Measurements from ENCODE around the gene PIEZO2. TPM values are rescaled to one million over a fixed set of nuclear protein-coding genes. Genes with fewer than 3 reads are reported as not detected.
"Not testable (repeated sequence)": the region's sequence is repeated elsewhere in the genome, so short reads cannot be mapped to it uniquely, and the experiment has no call there.

Gene PIEZO2
- total RNA-seq, 4 donors from 2014 or later, result 2.4 to 5.2 (median 3.3) TPM

- H3K36me3 ChIP-seq; H3K9me3 ChIP-seq; H3K4me1 ChIP-seq; DNase-seq (ENCODE audit: extremely low spot score); H3K27ac ChIP-seq (replicated peaks in 1 of 4); H3K4me3 ChIP-seq; H3K27me3 ChIP-seq; intact Hi-C loops (cut with DNase I): not testable (repeated sequence)
- WGBS, result 57% methylated on average over 4 of the region's 4 CpGs
These were observed 525.8 kb downstream of the PIEZO2 start for GRCh38 chr18:10623606-10624005.

- H3K27me3 ChIP-seq; H3K9me3 ChIP-seq; H3K36me3 ChIP-seq; intact Hi-C loops (cut with DNase I); H3K4me3 ChIP-seq; H3K4me1 ChIP-seq; DNase-seq (ENCODE audit: extremely low spot score); H3K27ac ChIP-seq (replicated peaks in 1 of 4): not testable (repeated sequence)
- 72% methylated on average over 2 of the region's 2 CpGs for WGBS
These were observed 526.4 kb downstream of the PIEZO2 start for GRCh38 chr18:10622982-10623381.

- DNase-seq (ENCODE audit: extremely low spot score); intact Hi-C loops (cut with DNase I); H3K27ac ChIP-seq (replicated peaks in 1 of 4); H3K4me3 ChIP-seq; H3K36me3 ChIP-seq; H3K27me3 ChIP-seq; H3K9me3 ChIP-seq; H3K4me1 ChIP-seq: not testable (repeated sequence)
- 64% methylated on average over 1 of the region's 2 CpGs for WGBS
These were observed 528.6 kb downstream of the PIEZO2 start for GRCh38 chr18:10620670-10621329.

Small RNA genes lying within 50 kb of the gene (small RNA-seq; reads per million reads assigned to genes)
- 0 reads per million in 3 donors for gene AP001180.3
- gene AP001180.5, result 0 reads per million in 3 donors
- gene MIR6788, result 0 reads per million in 3 donors
